RWPE2 (cell line): ENCODE results near the gene MARK3.

ENCODE experiments used
- ATAC-seq: fragments of 200-7000 bp; cut with Tn5 transposase; 3 replicates; pipeline ENCODE4 v1.9.1; 2021; ENCODE audit warnings: low read depth
- DNase-seq: peaks from one replicate; pipeline ENCODE4 v3.0.0-alpha.2; 2020; ENCODE audit warnings: low spot score
- H3K27ac ChIP-seq: fragments of 450-650 bp; 2 replicates; pipeline ENCODE4 v1.5.1; 2017; ENCODE audit warnings: mild to moderate bottlenecking; ENCODE audit not compliant: poor library complexity, severe bottlenecking
- H3K27me3 ChIP-seq: fragments of 250-450 bp; sonication (Bioruptor Pico); 2 replicates; pipeline ENCODE4 v1.5.1; 2021; ENCODE audit warnings: mild to moderate bottlenecking, moderate library complexity; ENCODE audit not compliant: insufficient read depth, poor library complexity, severe bottlenecking
- H3K36me3 ChIP-seq: fragments of 250-450 bp; sonication (Bioruptor Pico); 2 replicates; pipeline ENCODE4 v1.5.1; 2020; ENCODE audit warnings: low read depth, mild to moderate bottlenecking, moderate library complexity
- H3K4me1 ChIP-seq: fragments of 250-450 bp; sonication (Bioruptor Pico); 2 replicates; pipeline ENCODE4 v1.5.1; 2021; ENCODE audit warnings: mild to moderate bottlenecking, moderate library complexity; ENCODE audit not compliant: insufficient read depth, poor library complexity, severe bottlenecking
- H3K4me3 ChIP-seq: fragments of 250-450 bp; sonication (Bioruptor Pico); 2 replicates; pipeline ENCODE4 v1.5.1; 2021; ENCODE audit warnings: mild to moderate bottlenecking, moderate library complexity; ENCODE audit not compliant: severe bottlenecking
- H3K9me3 ChIP-seq: fragments of 250-450 bp; sonication (Bioruptor Pico); 2 replicates; pipeline ENCODE4 v1.5.1; 2021; ENCODE audit warnings: mild to moderate bottlenecking, moderate library complexity; ENCODE audit not compliant: severe bottlenecking
- CTCF ChIP-seq: fragments of 450-650 bp; IDR thresholded peaks from one replicate; pipeline ENCODE4 v1.5.1; 2017; ENCODE audit warnings: mild to moderate bottlenecking, moderate library complexity; ENCODE audit not compliant: poor library complexity, severe bottlenecking

MARK3 gene

GRCh38 chr14:103404032-103404918, 19.1 kb downstream of the MARK3 start:
- no peak for TF ChIP-seq CTCF
- H3K4me3 ChIP-seq: no peak overlapping the region
- no peak for DNase-seq
- peaks cover 34% of the 10 kb centered on the region for H3K4me1 ChIP-seq
- H3K9me3 ChIP-seq: no peaks in the 10 kb centered on the region
- H3K27me3 ChIP-seq: no peaks in the 10 kb centered on the region
- no peak for ATAC-seq
- H3K27ac ChIP-seq: peak overlapping the region; percentile 4
- H3K36me3 ChIP-seq: peaks cover 45% of the 10 kb centered on the region

GRCh38 chr14:103404920-103405319, 19.7 kb downstream of the MARK3 start:
- no peak for TF ChIP-seq CTCF
- no peak overlapping the region for H3K27ac ChIP-seq
- no peaks in the 10 kb centered on the region for H3K27me3 ChIP-seq
- no peaks in the 10 kb centered on the region for H3K9me3 ChIP-seq
- H3K4me3 ChIP-seq: no peak overlapping the region
- H3K4me1 ChIP-seq: peaks cover 33% of the 10 kb centered on the region
- ATAC-seq (no peak), DNase-seq (no peak)
- peaks cover 49% of the 10 kb centered on the region for H3K36me3 ChIP-seq

- Histone ChIP-seq H3K36me3 (peaks cover 79% of the 10 kb centered on the region), H3K9me3 (no peaks in the 10 kb centered on the region), H3K4me3 (no peak overlapping the region), H3K27ac (no peak overlapping the region), H3K4me1 (peaks cover 3% of the 10 kb centered on the region), H3K27me3 (no peaks in the 10 kb centered on the region)
- ATAC-seq: no peak
- no peak for TF ChIP-seq CTCF
- DNase-seq: no peak
These were observed 23.4 kb downstream of the MARK3 start for GRCh38 chr14:103408491-103409155.

- Histone ChIP-seq H3K4me1 (peaks cover 19% of the 10 kb centered on the region), H3K27ac (no peak overlapping the region), H3K36me3 (peaks cover 84% of the 10 kb centered on the region), H3K27me3 (no peaks in the 10 kb centered on the region), H3K9me3 (no peaks in the 10 kb centered on the region), H3K4me3 (no peak overlapping the region)
- no peak for TF ChIP-seq CTCF
- peak; percentile 20; the same call in 1 of the 3 replicates for ATAC-seq
- no peak for DNase-seq
These were observed 31.7 kb downstream of the MARK3 start for GRCh38 chr14:103416916-103417315.

GRCh38 chr14:103418481-103418818, 33.2 kb downstream of the MARK3 start:
- no peak for TF ChIP-seq CTCF
- Histone ChIP-seq H3K36me3 (peaks cover 79% of the 10 kb centered on the region), H3K9me3 (no peaks in the 10 kb centered on the region), H3K4me3 (no peak overlapping the region), H3K27ac (no peak overlapping the region), H3K4me1 (peaks cover 19% of the 10 kb centered on the region), H3K27me3 (no peaks in the 10 kb centered on the region)
- DNase-seq: no peak
- peak; percentile 45; the same call in 1 of the 3 replicates for ATAC-seq
